Central memory CD8-positive, alpha-beta T cell (primary cell): ENCODE measurements around the gene CHST5.
"Not testable (repeated sequence)": the region's sequence is repeated elsewhere in the genome, so short reads cannot be mapped to it uniquely, and the experiment has no call there.

Experiments
- ATAC-seq: fragments of 150-1000 bp; cut with Tn5 transposase; replicated peaks from 2 replicates; pipeline ENCODE4 v1.10.0; 2022; ENCODE audit warnings: mild to moderate bottlenecking, moderate FRiP score, moderate number of reproducible peaks; ENCODE audit not compliant: poor library complexity, severe bottlenecking; ENCODE audit errors: extremely low read depth
- DNase-seq, 2 donors: peaks; one replicate each; pipeline ENCODE4 v3.0.0; 2021; ENCODE audit warnings: low spot score in 2 of 2
- H3K27ac Mint-ChIP-seq: one replicate; pipeline ENCODE4 v1.8.0; 2022; ENCODE audit warnings: low read depth, mild to moderate bottlenecking, moderate library complexity, mixed read lengths
- H3K27me3 Mint-ChIP-seq: one replicate; pipeline ENCODE4 v1.8.0; 2022; ENCODE audit warnings: mixed read lengths
- H3K36me3 Mint-ChIP-seq: one replicate; pipeline ENCODE4 v1.8.0; 2022; ENCODE audit warnings: mild to moderate bottlenecking, moderate library complexity, mixed read lengths; ENCODE audit not compliant: insufficient read depth
- H3K4me1 Mint-ChIP-seq: one replicate; pipeline ENCODE4 v1.8.0; 2022; ENCODE audit warnings: mixed read lengths
- H3K4me3 Mint-ChIP-seq: one replicate; pipeline ENCODE4 v1.8.0; 2022; ENCODE audit warnings: mild to moderate bottlenecking, moderate library complexity, mixed read lengths
- H3K9me3 Mint-ChIP-seq: one replicate; pipeline ENCODE4 v1.8.0; 2022; ENCODE audit warnings: mixed read lengths

CHST5 gene

GRCh38 chr16:75566040-75566757, 30.3 kb upstream of the CHST5 start, which contains the start of gene GABARAPL2:
TSS of gene GABARAPL2 (plus strand) at chr16:75566379. CDS start at chr16:75566487, 108 bp downstream.
- ATAC-seq = peak; percentile 84
- peak within 1 kb of the TSS; percentile 94 for H3K27ac Mint-ChIP-seq
- H3K36me3 Mint-ChIP-seq = peaks cover 14% of the 10 kb centered on the region
- no peaks in the 10 kb centered on the region for H3K9me3 Mint-ChIP-seq
- peak; percentile 87 to 94 for DNase-seq
- H3K4me3 Mint-ChIP-seq = peak within 1 kb of the TSS; percentile 85
- H3K4me1 Mint-ChIP-seq = peaks cover 33% of the 10 kb centered on the region
- H3K27me3 Mint-ChIP-seq = peaks cover 25% of the 10 kb centered on the region

GRCh38 chr16:75565640-75566039, 29.7 kb upstream of the CHST5 start:
- H3K9me3 Mint-ChIP-seq = no peaks in the 10 kb centered on the region
- peaks cover 14% of the 10 kb centered on the region for H3K36me3 Mint-ChIP-seq
- DNase-seq = no peak
- H3K27ac Mint-ChIP-seq = peak overlapping the region; percentile 94
- no peak for ATAC-seq
- H3K4me3 Mint-ChIP-seq = peak overlapping the region; percentile 85
- H3K4me1 Mint-ChIP-seq = peaks cover 33% of the 10 kb centered on the region
- H3K27me3 Mint-ChIP-seq = peaks cover 25% of the 10 kb centered on the region

- DNase-seq = no peak
- ATAC-seq = no peak
- H3K4me1 Mint-ChIP-seq = peaks cover 12% of the 10 kb centered on the region
- no peak overlapping the region for H3K4me3 Mint-ChIP-seq
- peaks cover 8% of the 10 kb centered on the region for H3K36me3 Mint-ChIP-seq
- no peak overlapping the region for H3K27ac Mint-ChIP-seq
- H3K9me3 Mint-ChIP-seq = no peaks in the 10 kb centered on the region
- peaks cover 31% of the 10 kb centered on the region for H3K27me3 Mint-ChIP-seq
Measured at GRCh38 chr16:75559564-75560372, 23.9 kb upstream of the CHST5 start.

GRCh38 chr16:75558846-75559401, 23.0 kb upstream of the CHST5 start:
- no peak for ATAC-seq
- Mint-ChIP-seq H3K36me3 (peaks cover 8% of the 10 kb centered on the region), H3K27me3 (peaks cover 25% of the 10 kb centered on the region), H3K27ac (no peak overlapping the region), H3K4me1 (peaks cover 12% of the 10 kb centered on the region), H3K4me3 (no peak overlapping the region), H3K9me3 (no peaks in the 10 kb centered on the region)
- DNase-seq = no peak

GRCh38 chr16:75556431-75556950, 20.6 kb upstream of the CHST5 start:
- no peaks in the 10 kb centered on the region for H3K9me3 Mint-ChIP-seq
- H3K27ac Mint-ChIP-seq = peak overlapping the region; percentile 64
- peak overlapping the region; percentile 83 for H3K4me3 Mint-ChIP-seq
- H3K36me3 Mint-ChIP-seq = peaks cover 8% of the 10 kb centered on the region
- H3K4me1 Mint-ChIP-seq = peaks cover 12% of the 10 kb centered on the region
- DNase-seq (no peak), ATAC-seq (no peak)
- peaks cover 6% of the 10 kb centered on the region for H3K27me3 Mint-ChIP-seq

- ATAC-seq = peak; percentile 98
Measured at GRCh38 chr16:75555707-75556430, 20.0 kb upstream of the CHST5 start, which contains the start of gene TMEM231. TSS of gene TMEM231 (minus strand) at chr16:75556252. CDS start at chr16:75556209, 43 bp downstream.

GRCh38 chr16:75555213-75555706, 19.4 kb upstream of the CHST5 start:
- peak overlapping the region; percentile 83 for H3K4me3 Mint-ChIP-seq
- no peaks in the 10 kb centered on the region for H3K9me3 Mint-ChIP-seq
- DNase-seq (no peak), ATAC-seq (no peak)
- peaks cover 12% of the 10 kb centered on the region for H3K4me1 Mint-ChIP-seq
- H3K36me3 Mint-ChIP-seq = peaks cover 8% of the 10 kb centered on the region
- no peak overlapping the region for H3K27ac Mint-ChIP-seq
- peaks cover 6% of the 10 kb centered on the region for H3K27me3 Mint-ChIP-seq

More at GRCh38 chr16:75555707-75556430, 20.0 kb upstream of the CHST5 start, which contains the start of gene TMEM231:
- DNase-seq = peak; percentile 92 to 94
- Mint-ChIP-seq H3K4me3 (peak within 1 kb of the TSS; percentile 83), H3K27me3 (peaks cover 6% of the 10 kb centered on the region), H3K4me1 (peaks cover 12% of the 10 kb centered on the region), H3K27ac (peak within 1 kb of the TSS; percentile 64), H3K36me3 (peaks cover 8% of the 10 kb centered on the region), H3K9me3 (no peaks in the 10 kb centered on the region)

GRCh38 chr16:75552951-75553350, 17.0 kb upstream of the CHST5 start:
- Mint-ChIP-seq H3K4me3 (no peak overlapping the region), H3K4me1 (peaks cover 16% of the 10 kb centered on the region), H3K27ac (no peak overlapping the region), H3K36me3 (peaks cover 8% of the 10 kb centered on the region), H3K27me3 (no peaks in the 10 kb centered on the region), H3K9me3 (no peaks in the 10 kb centered on the region)
- DNase-seq (no peak), ATAC-seq (no peak)

- Mint-ChIP-seq H3K9me3 (no peaks in the 10 kb centered on the region), H3K27me3 (no peaks in the 10 kb centered on the region), H3K27ac (peak overlapping the region; percentile 46), H3K4me3 (no peak overlapping the region), H3K4me1 (peaks cover 6% of the 10 kb centered on the region), H3K36me3 (peaks cover 2% of the 10 kb centered on the region)
- no peak for ATAC-seq
- no peak for DNase-seq
Measured at GRCh38 chr16:75550211-75550662, 14.3 kb upstream of the CHST5 start.

- H3K27ac Mint-ChIP-seq, DNase-seq, H3K4me1 Mint-ChIP-seq, H3K27me3 Mint-ChIP-seq, ATAC-seq, H3K36me3 Mint-ChIP-seq, H3K4me3 Mint-ChIP-seq, H3K9me3 Mint-ChIP-seq: not testable (repeated sequence)
Measured at GRCh38 chr16:75548456-75548855, 12.5 kb upstream of the CHST5 start.

- Mint-ChIP-seq H3K27ac (no peak overlapping the region), H3K4me1 (peaks cover 5% of the 10 kb centered on the region), H3K9me3 (no peaks in the 10 kb centered on the region), H3K36me3 (no peaks in the 10 kb centered on the region), H3K4me3 (no peak overlapping the region), H3K27me3 (no peaks in the 10 kb centered on the region)
- DNase-seq (no peak), ATAC-seq (no peak)
Measured at GRCh38 chr16:75546293-75546692, 10.4 kb upstream of the CHST5 start.

GRCh38 chr16:75545879-75546278, 10.0 kb upstream of the CHST5 start:
- not testable (repeated sequence) for H3K27ac Mint-ChIP-seq, DNase-seq, ATAC-seq, H3K4me1 Mint-ChIP-seq, H3K36me3 Mint-ChIP-seq, H3K9me3 Mint-ChIP-seq, H3K27me3 Mint-ChIP-seq, H3K4me3 Mint-ChIP-seq
